T-helper 22 cell (primary cell): Measurements from ENCODE around the gene MARS1.

Experiments used
- DNase-seq: peaks from one replicate; pipeline ENCODE4 v3.0.0-alpha.2; 2020; ENCODE audit warnings: low read depth

The MARS1 gene

DNA sequence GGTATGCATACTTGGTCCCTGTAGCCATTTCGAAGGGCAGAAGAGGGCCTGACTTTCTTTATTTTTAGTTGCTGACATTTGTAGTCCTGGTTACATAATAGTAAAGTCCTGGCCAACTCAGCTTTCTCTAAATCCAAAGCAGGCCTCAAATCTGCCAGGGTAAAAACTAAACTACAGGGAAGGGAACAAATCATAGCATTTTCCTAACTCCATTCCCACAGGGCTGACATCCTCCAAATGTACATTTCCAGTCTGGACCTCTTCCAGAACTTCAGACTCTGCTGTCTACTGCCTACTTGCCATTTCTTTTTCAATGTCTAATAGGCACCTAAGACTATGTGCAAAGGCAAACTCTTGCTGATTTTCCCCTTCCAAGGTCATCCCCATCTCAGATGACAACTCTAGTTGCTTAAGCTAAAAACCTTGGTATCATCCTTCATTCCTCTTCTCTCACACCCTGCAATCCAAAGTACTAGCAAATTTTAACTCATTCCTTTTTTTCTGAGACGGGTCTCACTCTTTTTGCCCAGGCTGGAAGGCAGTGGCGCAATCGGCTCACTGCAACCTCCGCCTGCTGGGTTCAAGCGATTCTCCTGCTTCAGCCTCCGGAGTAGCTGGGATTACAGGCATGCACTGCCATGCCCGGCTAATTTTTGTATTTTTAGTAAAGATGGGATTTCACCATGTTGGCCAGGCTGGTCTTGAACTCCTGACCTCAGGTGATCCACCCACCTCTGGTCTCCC is 30.5 kb downstream of the MARS1 start:
- DNase-seq: no peak

DNA sequence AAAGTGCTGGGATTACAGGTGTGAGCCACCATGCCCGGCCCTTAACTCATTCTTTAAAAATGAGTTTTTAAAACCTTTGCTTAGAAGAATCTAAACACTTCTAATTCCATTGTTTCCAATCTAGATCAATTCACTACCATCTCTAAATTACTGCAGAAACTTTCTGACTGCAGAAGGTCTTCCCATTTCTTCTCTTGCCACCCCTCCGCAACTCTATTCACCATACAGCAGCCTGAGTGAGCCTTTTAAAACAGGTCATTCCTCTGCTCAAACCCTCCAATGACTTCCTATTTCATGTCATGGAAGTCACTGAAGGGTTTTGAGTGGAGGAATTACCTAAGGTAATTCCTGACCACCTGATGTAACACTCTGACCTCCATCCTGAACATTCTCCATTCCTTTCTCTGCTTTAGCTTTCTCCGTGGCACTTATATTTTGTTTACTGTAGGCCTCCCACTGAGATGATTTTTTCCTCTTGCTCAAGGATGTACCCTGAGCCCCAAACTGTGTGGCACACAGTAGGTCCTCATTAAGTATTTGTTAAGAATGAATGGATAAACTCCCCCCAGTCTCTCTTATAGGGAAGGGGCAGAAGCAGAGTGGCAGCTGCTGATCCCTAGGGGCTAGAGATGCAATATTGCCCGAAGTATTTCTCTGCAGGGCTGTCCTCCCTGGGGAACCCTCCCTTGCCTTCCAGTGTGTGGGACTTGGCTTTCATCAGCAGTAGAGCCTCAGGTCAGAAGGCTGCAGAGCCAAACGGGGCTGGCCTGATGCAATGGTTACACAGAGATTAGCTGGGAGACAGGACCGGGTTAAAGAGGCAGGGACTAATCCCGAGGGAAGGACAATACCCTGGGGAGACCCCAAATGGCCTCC is 31.3 kb downstream of the MARS1 start:
- DNase-seq: no peak

DNA sequence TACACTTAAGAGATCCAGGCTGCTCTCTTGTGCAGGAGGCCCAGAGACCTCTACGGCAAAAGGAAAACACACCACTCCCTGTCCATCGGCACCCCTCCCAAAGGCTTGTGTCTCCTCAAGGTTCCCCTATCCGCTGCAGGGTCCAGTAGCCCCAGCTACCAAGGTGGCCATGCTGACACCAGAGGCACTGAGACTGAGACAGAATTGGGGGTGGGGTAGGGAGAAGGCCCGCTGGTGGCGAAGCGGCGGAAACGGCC is 31.9 kb downstream of the MARS1 start:
- no peak for DNase-seq

DNA sequence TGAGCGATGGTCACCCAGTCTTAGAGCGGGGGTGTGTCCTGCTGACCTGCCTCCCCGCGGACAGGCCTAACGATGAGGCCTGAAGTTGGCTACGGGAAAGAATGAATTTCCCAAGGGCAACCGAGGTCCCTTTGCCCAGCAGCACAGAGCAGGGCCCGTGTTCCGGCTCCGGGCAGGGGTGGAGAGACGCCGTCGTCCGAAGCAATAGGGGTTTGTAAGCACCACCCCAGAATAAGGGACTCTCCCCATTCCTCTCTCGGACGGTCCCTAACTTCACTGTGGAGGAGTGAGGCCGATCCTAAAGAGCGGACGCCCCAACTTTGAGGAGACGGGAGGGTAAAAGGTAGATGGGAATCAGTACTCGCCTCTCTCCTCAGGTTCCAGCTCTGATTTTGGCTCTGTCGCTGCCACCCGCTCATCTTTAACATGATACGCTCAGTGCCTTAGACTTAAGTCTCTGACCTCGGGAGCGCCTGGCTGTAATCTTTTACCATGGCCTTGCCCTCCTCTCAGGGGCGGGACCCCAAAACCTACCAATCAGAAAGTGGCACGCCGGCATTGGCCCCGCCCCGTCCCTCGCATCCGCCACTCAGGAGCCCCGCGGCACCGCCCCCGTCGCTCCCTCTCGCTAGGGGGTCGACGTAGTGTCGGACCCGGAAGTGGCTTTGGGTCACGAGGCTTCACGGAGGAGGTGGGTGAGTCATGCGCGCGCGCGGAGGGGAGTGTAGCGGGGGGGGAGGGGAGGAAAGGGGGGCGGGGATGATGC is 32.4 kb downstream of the MARS1 start, which contains the start of gene DDIT3:
DDIT3 (minus strand) TSS at position 462 of the 766 bp plus-strand sequence. CDS start 3,108 bp downstream, outside the sequence.
- DNase-seq: peak; percentile 100

DNA sequence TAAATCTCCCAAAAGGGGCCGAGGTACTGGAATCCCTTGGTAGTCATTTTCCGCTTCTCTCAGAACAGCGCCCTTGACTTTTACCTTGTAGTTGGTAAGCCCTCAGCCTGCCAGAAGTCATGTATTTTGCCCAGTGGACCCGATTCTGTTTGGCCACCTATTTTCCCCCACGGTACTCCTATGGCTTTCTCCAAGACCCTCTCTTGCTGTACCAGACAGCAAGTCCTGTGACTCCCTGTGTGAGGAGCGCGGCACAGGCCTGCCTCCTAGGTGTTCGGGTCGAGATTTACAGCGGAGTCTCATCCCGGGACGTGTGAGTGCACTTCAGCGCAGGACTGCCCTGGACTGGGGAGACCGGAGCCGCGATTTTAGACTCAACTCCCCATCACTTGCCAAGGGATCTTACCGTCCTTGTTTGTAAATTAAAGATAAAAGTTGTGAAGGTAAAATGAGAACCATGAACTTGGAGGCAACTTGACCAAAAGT is 33.7 kb downstream of the MARS1 start:
- DNase-seq: no peak

DNA sequence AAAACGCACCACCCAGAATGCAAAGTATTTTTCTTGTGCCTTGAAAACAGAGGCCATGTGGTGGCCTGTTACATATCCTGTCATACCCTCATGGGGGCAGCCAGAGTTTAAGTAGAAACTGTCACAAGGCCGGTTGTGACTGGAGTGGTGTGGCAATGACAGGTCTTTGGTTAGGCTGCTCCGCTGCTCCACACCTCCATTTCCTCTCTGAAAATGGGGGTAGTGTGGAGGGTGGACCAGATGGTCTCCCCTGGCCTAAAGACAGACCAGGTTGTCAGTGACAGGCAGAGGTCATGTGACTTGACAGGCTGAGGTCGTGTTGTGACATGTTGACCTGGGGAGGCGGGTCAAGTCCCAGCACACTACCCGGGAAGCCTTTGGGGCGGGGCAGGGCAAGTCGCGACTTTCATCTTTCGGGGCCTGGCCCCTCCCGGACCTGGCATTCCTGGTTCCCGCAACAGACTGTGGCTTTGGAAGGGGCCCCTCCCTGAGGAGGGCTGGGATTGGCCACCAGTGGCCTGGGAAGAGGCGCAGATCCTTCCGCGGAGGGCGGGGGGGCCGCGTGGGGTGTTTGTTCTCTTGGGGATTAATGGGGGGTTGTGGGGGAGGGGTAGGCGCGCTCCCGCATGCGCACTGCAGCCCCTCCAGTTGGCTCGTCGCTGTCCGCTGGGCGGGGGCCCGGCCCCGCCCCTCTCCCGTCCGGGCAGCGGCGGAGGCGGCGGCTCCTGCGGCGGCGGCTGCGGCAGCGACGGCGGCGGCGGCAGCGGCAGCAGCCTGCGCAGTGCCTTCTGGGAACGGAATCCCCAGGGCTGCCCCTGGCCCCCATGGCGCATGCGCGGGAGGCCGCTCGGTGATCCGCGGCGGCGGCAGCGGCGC is 34.4 kb downstream of the MARS1 start, which contains the start of gene MBD6:
MBD6 (plus strand) TSS at position 814 of the 876 bp plus-strand sequence. CDS start 1,480 bp downstream, outside the sequence.
- DNase-seq: peak; percentile 85

DNA sequence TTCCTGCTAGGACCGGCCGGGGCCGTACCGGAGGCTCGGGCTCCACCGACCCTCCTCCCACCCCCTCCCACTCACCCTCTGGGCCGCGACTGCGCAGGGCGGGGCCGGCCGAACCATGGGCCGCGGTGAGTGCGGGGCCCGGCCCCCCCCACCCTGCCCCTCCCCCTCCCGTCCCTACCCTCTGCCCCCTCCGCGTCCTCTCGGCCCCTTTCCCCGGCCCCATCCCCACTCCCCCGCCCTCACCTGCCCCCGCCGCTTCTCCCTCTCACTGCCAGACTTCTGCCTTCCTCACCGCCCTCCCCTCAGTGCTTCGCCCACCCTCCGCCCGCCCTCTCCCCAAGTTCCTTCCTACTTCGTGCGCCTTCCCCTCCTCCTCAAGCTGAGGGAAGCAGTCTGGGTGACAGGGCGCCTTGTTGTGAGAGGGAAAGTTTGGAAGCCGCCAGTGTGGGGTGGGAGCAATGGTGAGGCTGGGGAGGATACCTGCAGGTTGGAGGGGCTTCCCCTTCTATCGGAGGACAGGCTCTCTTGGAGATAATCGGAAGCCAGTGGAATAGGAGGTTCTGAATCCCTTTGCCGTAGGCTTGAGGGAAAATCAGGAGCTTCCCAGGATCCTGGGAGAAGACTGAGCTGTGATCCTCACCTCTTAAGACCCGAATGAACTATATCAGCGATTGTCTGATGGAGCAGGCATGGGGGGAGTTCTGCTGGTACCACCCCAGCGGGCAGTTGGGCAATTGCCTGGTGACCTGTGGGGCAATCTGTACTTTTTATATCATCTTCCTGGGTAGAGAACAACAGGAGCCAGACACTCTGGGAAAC is 35.2 kb downstream of the MARS1 start:
- peak; percentile 59 for DNase-seq

DNA sequence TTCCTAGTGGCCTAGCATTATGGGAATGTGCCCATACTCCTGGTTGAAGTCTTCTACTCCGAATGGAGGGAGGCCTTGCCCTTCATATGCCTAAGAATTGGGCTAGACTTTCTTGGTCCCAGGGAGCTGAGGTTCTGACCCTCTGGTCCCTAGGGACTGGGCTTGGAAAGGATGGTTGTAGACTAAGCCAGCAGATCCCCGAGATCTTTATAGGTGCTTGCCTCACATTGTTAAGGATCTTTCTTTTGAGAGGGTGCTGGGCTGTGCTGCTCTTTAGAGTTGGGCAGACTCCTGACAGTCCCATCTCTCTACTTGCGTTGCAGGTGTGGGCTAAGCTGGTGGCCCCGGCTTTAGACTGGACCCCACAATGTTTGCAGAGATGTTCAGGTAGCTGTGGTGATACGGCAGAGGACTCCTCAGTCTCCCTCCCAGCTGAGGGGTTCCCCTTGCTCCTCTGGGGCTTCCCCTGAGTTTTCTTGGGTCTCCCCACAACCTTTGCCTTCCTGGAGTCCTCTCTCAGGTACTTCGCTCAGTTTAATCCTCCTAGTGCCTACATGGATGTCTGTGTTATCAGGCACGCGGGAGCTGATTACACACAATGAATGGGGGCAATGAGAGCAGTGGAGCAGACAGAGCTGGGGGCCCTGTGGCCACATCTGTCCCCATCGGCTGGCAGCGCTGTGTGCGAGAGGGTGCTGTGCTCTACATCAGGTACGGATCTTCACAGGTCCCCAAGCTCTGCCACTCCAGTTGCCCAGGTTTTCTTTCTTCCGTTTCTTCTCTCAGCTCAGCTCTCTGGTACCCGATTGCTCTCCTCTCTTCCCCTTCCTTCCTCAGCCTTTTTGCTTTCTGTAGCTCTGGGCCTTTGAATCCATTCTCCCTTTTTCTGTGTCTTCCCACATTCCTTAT is 36.1 kb downstream of the MARS1 start:
- no peak for DNase-seq

DNA sequence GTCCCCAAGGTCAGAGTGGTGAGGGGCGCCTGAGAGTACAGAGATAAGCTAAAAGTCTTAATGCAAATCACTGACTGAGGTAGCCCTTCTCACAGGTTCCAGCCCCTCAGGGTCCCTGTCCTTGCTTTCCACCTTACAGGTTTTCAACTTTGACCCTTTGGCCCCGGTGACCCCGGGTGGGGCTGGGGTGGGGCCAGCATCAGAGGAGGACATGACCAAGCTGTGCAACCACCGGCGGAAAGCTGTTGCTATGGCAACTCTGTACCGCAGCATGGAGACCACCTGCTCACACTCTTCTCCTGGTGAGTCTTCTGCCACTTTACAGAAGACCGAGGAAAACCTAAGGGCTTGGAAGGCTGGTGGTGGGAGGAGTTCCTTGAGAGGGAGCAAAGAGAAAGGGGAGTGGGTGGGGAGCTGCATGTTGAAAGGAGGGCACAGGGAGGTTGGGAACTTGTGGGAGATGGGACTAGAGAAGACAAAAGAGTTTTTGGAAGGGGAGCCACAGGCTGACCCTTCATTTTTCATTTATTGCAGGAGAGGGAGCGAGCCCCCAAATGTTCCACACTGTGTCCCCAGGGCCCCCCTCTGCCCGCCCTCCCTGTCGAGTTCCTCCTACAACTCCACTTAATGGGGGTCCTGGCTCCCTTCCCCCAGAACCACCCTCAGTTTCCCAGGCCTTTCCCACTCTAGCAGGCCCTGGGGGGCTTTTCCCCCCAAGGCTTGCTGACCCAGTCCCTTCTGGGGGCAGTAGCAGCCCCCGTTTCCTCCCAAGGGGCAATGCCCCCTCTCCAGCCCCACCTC is 37.1 kb downstream of the MARS1 start:
- DNase-seq: no peak

DNA sequence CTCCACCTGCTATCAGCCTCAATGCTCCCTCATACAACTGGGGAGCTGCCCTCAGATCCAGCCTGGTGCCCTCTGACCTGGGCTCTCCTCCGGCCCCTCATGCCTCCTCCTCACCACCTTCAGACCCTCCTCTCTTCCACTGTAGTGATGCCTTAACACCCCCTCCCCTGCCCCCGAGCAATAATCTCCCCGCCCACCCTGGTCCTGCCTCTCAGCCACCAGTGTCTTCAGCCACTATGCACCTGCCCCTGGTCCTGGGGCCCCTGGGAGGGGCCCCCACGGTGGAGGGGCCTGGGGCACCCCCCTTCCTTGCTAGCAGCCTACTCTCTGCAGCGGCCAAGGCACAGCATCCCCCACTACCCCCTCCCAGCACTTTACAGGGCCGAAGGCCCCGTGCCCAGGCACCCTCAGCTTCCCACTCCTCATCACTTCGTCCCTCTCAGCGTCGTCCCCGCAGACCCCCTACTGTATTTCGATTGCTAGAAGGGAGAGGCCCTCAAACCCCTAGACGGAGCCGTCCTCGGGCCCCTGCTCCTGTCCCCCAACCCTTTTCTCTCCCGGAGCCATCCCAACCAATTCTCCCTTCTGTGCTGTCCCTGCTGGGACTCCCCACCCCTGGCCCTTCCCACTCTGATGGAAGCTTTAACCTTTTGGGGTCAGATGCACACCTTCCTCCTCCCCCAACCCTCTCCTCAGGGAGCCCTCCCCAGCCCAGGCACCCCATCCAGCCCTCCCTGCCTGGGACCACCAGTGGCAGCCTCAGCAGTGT is 37.9 kb downstream of the MARS1 start:
- no peak for DNase-seq

DNA sequence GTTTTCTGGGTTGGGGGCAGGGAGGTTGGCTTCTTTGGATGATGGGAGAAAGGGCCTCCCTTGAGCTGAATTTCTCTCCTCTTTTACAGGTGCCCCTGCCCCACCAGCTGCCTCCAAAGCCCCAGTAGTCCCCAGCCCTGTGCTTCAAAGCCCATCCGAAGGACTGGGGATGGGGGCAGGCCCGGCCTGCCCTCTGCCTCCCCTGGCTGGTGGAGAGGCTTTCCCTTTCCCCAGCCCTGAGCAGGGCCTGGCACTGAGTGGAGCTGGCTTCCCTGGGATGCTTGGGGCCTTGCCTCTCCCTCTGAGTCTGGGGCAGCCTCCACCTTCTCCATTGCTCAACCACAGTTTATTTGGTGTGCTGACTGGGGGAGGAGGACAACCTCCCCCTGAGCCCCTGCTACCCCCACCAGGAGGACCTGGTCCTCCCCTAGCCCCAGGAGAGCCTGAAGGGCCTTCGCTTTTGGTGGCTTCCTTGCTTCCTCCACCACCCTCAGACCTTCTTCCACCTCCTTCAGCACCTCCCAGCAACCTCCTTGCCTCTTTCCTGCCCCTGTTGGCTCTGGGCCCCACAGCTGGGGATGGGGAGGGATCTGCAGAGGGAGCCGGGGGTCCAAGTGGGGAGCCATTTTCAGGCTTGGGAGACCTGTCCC is 38.7 kb downstream of the MARS1 start:
- DNase-seq: no peak

DNA sequence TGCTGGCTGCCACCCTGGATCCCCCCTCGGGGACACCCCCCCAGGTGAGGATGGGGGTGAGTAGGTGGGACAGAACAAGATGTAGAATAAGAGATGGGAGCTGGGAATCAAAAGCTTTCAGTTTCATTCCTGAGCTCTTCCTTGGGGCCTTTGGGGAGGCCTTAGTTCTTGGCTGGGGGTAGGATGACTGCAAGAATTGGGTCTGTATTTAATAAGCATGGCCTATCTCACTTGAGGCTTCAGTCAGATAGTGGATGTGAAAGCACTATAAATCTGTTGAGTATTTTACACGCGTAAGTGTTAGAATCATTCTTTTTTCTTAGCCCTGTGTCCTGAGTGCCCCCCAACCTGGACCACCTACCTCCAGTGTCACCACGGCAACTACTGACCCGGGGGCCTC is 39.3 kb downstream of the MARS1 start:
- no peak for DNase-seq

DNA sequence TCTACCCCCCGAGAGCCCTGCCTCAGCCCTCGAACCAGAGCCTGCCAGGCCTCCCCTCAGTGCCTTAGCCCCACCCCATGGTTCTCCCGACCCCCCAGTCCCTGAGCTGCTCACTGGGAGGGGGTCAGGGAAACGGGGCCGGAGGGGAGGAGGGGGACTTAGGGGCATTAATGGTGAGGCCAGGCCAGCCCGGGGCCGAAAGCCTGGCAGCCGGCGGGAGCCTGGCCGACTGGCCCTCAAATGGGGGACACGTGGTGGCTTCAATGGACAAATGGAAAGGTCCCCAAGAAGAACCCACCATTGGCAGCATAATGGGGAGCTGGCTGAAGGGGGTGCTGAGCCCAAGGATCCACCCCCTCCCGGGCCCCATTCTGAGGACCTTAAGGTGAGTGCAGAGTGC is 40.3 kb downstream of the MARS1 start:
- no peak for DNase-seq

DNA sequence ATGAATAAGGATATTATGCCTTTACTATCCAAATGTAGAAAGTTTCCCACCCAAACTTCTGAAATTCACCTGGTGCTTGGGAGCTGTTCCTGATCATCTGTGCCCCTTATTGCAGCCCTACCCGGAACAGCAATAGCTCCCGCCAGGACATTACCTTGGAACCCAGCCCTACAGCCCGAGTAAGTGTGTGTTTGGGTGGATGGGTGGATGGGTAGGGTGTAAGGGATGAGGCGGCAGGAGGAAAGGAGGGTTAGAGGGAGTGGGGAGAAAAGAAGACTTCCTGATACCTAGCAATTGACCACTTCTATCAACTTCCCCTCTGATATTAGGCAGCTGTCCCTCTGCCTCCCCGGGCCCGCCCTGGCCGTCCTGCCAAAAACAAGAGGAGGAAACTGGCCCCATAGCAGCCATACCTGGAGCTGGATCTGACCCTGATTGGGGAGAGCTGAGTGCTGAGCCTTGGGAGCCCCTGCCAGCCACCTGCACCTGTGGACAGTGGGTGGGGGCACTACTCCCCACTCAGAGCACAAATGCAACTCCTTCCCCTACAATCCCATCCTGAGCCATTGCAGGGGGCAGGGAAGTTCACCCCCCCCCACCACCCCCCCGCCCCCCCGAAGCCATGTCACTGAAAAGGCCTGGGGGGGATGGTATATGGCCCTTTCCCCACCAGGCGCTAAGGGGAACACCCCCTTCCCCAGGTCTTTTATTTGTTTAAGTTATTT is 41.1 kb downstream of the MARS1 start:
- DNase-seq: no peak

DNA sequence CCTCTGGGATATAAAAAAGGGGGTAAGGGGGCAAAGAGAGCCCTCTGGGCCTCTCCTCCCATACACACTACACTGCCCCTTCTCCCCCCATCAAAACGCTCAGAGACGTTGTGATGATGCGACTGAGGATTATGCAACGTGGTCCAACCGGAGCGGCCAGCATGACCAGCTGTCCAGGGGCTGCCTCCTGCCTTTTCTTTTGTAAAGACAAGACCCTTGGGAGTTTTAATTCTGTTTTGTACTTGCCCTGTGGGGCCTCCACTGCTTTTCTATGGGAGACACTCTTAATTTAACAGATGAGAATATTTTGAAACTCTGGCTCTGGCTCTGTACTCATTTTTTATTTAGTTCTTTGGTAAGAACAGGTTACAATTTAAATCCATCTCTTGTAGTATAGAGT is 42.0 kb downstream of the MARS1 start:
- no peak for DNase-seq

DNA sequence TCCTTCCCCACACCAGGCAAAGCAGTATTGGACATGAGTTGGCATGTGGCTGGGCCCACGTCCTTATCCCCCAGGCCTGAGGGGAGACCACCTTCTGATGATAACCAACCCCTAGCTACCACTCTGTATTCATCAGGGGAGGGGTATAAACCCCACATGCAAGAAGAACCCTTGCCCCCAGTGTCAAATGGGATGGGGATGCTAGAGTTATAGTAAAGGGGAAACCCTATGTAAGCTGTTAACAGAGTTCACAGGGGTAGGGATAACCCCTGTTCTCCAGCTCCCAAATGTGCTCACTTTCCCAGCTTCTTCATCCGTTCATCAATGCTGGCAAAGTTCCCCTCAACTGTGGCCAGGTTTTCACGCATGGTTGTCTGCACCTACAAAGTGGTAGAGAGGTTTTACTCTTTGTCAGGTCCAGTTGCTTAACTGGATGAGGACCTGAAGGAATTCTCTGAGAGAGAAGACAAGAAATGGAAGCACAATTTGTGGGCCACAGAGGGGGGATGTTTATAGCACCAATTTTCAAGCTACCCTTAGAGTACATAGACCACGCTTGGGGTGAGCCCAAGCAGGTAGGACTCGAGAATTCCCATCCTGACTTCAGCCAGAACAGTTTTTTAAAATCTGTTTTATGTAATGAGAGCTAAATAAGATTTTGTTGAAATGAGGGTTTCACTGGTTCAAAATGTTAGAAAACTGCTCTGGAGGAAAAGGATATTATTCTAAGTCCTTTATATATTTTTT is 42.7 kb downstream of the MARS1 start:
- no peak for DNase-seq
